Measurements from ENCODE around the gene EXOC3L2.

DNA sequence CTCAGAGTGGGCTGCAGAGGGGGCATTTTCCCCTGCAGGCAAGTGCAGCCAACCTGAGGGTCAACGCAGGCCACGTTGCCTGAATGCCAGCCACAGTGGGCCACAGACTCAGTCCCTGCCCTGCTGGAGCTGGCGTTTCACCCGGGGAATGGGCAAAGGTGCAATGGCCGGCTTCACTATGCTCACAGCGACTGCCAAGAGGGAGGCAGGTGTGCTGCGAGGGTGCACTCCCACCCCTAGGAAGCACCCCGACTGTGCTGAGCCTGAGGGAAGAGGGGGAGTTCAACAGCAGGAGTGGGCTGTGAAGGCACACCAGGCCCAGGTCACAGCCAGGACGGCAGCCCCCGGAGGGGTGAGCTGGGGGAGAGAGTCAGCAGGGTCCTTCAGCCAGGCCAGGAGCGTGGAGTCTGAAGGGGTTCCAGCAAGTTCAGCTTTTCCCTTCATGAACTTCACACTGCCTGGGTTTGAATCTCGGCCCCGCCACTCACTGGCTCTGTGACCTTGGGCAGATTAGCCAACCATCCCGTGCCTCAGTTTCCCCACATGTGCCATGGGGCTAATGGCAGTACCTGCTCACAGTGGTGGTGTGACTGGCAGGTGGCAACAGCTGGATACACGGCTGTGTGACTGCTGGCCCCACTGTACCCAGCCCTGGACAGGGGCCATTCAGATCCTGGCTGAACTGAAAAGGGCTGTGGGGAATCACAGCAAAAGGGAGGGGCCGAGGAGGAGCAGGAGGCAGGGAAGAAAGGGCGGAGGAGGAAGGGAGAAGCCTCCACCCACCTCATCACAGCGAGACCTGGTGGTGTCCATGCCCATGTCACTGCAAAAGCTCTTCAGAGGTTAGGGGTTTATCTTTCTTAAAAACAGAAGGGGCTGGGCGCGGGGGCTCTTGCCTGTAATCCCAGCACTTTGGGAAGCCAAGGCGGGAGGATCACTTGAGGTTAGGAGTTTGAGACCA is 74.8 kb downstream of the EXOC3L2 start:
- TF ChIP-seq, protein P1, sequence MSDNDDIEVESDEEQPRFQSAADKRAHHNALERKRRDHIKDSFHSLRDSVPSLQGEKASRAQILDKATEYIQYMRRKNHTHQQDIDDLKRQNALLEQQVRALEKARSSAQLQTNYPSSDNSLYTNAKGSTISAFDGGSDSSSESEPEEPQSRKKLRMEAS (IDR thresholded peaks at IDR 0.05; ENCODE audit: low read depth, low read length) = no peak
- TF ChIP-seq, protein P2, sequence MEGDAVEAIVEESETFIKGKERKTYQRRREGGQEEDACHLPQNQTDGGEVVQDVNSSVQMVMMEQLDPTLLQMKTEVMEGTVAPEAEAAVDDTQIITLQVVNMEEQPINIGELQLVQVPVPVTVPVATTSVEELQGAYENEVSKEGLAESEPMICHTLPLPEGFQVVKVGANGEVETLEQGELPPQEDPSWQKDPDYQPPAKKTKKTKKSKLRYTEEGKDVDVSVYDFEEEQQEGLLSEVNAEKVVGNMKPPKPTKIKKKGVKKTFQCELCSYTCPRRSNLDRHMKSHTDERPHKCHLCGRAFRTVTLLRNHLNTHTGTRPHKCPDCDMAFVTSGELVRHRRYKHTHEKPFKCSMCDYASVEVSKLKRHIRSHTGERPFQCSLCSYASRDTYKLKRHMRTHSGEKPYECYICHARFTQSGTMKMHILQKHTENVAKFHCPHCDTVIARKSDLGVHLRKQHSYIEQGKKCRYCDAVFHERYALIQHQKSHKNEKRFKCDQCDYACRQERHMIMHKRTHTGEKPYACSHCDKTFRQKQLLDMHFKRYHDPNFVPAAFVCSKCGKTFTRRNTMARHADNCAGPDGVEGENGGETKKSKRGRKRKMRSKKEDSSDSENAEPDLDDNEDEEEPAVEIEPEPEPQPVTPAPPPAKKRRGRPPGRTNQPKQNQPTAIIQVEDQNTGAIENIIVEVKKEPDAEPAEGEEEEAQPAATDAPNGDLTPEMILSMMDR (IDR thresholded peaks at IDR 0.05 in 2 of 3, conservative IDR thresholded peaks at IDR 0.05 in 1 of 3; ENCODE audit: control insufficient read depth in 2 of 3, extremely low read depth in 1 of 3, insufficient read depth in 1 of 3, low read depth in 3 of 3, low read length in 3 of 3) = no peak
- TF ChIP-seq, protein P3, sequence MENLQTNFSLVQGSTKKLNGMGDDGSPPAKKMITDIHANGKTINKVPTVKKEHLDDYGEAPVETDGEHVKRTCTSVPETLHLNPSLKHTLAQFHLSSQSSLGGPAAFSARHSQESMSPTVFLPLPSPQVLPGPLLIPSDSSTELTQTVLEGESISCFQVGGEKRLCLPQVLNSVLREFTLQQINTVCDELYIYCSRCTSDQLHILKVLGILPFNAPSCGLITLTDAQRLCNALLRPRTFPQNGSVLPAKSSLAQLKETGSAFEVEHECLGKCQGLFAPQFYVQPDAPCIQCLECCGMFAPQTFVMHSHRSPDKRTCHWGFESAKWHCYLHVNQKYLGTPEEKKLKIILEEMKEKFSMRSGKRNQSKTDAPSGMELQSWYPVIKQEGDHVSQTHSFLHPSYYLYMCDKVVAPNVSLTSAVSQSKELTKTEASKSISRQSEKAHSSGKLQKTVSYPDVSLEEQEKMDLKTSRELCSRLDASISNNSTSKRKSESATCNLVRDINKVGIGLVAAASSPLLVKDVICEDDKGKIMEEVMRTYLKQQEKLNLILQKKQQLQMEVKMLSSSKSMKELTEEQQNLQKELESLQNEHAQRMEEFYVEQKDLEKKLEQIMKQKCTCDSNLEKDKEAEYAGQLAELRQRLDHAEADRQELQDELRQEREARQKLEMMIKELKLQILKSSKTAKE (IDR thresholded peaks at IDR 0.05; ENCODE audit: low read depth, poor library complexity, severe bottlenecking) = no peak
- no peak for TF ChIP-seq POLR2AphosphoS2 (IDR thresholded peaks at IDR 0.05; ENCODE audit: low read depth, low read length)
- no peak for TF ChIP-seq GABPA (IDR thresholded peaks at IDR 0.05; ENCODE audit: low read depth)
- TF ChIP-seq FOXK2 (IDR thresholded peaks at IDR 0.05) = no peak
- TF ChIP-seq POLR2A (IDR thresholded peaks at IDR 0.05; ENCODE audit: low read depth, low read length) = no peak
- TF ChIP-seq POLR2AphosphoS5 (IDR thresholded peaks at IDR 0.05; ENCODE audit: low read length) = no peak
- TF ChIP-seq FOXM1 (IDR thresholded peaks at IDR 0.05; ENCODE audit: low read depth, low read length) = no peak

All from GM12878 (cell line).